GM12878 (cell line): Measurements from ENCODE around the gene SLC45A1. TPM values are rescaled to one million over a fixed set of nuclear protein-coding genes. Genes with fewer than 3 reads are reported as not detected.

Source experiments
- E2F8 ChIP-seq: fragments of 450-650 bp; IDR thresholded peaks from 2 replicates; pipeline ENCODE4 v1.6.1; 2018; ENCODE audit warnings: mild to moderate bottlenecking, low read depth, moderate library complexity; ENCODE audit not compliant: partially characterized antibody
- POLR2AphosphoS5 ChIP-seq: IDR thresholded peaks from 2 replicates; pipeline ENCODE4 v1.6.1; 2011; ENCODE audit warnings: mild to moderate bottlenecking, low read length, inconsistent platforms
- YBX1 ChIP-seq: fragments of 450-650 bp; IDR thresholded peaks from 2 replicates; pipeline ENCODE4 v1.6.1; 2016; ENCODE audit warnings: antibody characterized with exemption
- ZBTB4 ChIP-seq: fragments of 450-650 bp; formaldehyde crosslinking; IDR thresholded peaks from 2 replicates; pipeline ENCODE4 v1.4.0; 2022; ENCODE audit warnings: mild to moderate bottlenecking, moderate library complexity
- polyA plus RNA-seq, 11 experiments: library from polyadenylated mRNA; depleted of rRNA in 4 of 11; unstranded in 6 of 11; stranded (reverse) in 5 of 11; fragments of >200 nt; fragmentation: Nextera tagmentation in 4 of 11; fragmentation: Illumina TruSeq in 1 of 11; extraction: Ambion mirVana in 4 of 11; extraction: Trizol in 1 of 11; gene quantifications; 1 replicate in 1 of 11; 2 replicates in 10 of 11; pipeline versions ENCODE4 v1.2.1 to v1.2.3, GENCODE V29; 2011 to 2016; ENCODE audit warnings: inconsistent platforms in 2 of 11, missing spikeins in 2 of 11, low read depth in 1 of 11
- total RNA-seq, 4 experiments: library from RNA; depleted of rRNA in 3 of 4; stranded (reverse); fragments of >200 nt in 3 of 4; fragmentation: Illumina TruSeq in 1 of 4; extraction: Trizol in 1 of 4; gene quantifications; 2 replicates each; pipeline versions ENCODE4 v1.2.1 to v1.2.3, GENCODE V29; 2013 to 2021
- TF ChIP-seq, protein P1 (sequence below): fragments of 450-650 bp; formaldehyde crosslinking; IDR thresholded peaks from 2 replicates; pipeline ENCODE4 v1.5.0; 2022; ENCODE audit warnings: mild to moderate bottlenecking, missing genetic modification characterization
- TF ChIP-seq, protein P2 (sequence below): fragments of 450-650 bp; IDR thresholded peaks from 2 replicates; pipeline ENCODE4 v1.6.1; 2017; ENCODE audit warnings: mild to moderate bottlenecking, moderate library complexity

SLC45A1 gene
- total and polyA plus RNA-seq, 10 of the 15 experiments (the other 5 are each of a cell fraction or from before 2014, with no cell fraction given): 0.07 to 0.23 (median 0.13) TPM; not detected in 6

DNA sequence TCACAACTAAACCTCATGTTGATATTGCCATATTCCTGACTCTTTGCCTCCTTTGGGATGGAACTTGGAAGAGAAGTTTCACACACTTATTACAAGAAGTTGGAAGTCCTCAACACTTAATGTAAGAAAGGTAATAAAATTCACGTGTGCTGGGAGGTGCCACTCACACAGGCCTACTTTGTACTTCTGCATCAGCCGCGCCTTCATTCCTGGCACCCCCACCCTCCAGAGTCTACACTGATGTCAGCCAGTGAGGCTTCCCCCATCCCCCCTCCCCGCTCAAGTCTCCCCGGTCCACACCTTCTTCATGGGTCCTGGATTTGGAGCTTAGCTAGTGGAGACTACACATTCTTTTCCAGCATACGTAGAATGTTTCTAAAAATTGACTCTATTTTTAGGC lies 24.8 kb upstream of the SLC45A1 start (continued):
- TF ChIP-seq, protein P1, sequence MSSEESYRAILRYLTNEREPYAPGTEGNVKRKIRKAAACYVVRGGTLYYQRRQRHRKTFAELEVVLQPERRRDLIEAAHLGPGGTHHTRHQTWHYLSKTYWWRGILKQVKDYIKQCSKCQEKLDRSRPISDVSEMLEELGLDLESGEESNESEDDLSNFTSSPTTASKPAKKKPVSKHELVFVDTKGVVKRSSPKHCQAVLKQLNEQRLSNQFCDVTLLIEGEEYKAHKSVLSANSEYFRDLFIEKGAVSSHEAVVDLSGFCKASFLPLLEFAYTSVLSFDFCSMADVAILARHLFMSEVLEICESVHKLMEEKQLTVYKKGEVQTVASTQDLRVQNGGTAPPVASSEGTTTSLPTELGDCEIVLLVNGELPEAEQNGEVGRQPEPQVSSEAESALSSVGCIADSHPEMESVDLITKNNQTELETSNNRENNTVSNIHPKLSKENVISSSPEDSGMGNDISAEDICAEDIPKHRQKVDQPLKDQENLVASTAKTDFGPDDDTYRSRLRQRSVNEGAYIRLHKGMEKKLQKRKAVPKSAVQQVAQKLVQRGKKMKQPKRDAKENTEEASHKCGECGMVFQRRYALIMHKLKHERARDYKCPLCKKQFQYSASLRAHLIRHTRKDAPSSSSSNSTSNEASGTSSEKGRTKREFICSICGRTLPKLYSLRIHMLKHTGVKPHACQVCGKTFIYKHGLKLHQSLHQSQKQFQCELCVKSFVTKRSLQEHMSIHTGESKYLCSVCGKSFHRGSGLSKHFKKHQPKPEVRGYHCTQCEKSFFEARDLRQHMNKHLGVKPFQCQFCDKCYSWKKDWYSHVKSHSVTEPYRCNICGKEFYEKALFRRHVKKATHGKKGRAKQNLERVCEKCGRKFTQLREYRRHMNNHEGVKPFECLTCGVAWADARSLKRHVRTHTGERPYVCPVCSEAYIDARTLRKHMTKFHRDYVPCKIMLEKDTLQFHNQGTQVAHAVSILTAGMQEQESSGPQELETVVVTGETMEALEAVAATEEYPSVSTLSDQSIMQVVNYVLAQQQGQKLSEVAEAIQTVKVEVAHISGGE (CRISPR knock-in tag): no peak
- no peak for TF ChIP-seq ZBTB4
- no peak for TF ChIP-seq POLR2AphosphoS5
- no peak for TF ChIP-seq YBX1
- TF ChIP-seq, protein P2, sequence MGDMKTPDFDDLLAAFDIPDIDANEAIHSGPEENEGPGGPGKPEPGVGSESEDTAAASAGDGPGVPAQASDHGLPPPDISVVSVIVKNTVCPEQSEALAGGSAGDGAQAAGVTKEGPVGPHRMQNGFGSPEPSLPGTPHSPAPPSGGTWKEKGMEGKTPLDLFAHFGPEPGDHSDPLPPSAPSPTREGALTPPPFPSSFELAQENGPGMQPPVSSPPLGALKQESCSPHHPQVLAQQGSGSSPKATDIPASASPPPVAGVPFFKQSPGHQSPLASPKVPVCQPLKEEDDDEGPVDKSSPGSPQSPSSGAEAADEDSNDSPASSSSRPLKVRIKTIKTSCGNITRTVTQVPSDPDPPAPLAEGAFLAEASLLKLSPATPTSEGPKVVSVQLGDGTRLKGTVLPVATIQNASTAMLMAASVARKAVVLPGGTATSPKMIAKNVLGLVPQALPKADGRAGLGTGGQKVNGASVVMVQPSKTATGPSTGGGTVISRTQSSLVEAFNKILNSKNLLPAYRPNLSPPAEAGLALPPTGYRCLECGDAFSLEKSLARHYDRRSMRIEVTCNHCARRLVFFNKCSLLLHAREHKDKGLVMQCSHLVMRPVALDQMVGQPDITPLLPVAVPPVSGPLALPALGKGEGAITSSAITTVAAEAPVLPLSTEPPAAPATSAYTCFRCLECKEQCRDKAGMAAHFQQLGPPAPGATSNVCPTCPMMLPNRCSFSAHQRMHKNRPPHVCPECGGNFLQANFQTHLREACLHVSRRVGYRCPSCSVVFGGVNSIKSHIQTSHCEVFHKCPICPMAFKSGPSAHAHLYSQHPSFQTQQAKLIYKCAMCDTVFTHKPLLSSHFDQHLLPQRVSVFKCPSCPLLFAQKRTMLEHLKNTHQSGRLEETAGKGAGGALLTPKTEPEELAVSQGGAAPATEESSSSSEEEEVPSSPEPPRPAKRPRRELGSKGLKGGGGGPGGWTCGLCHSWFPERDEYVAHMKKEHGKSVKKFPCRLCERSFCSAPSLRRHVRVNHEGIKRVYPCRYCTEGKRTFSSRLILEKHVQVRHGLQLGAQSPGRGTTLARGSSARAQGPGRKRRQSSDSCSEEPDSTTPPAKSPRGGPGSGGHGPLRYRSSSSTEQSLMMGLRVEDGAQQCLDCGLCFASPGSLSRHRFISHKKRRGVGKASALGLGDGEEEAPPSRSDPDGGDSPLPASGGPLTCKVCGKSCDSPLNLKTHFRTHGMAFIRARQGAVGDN: no peak
- no peak for TF ChIP-seq E2F8
